ENCODE results near the gene ERC2. TPM values are rescaled to one million over a fixed set of nuclear protein-coding genes. Genes with fewer than 3 reads are reported as not detected.
A peak's percentile ranks its signal among the peaks of the same experiment; 100 is the strongest.

The ERC2 gene
- total RNA-seq, 2 donors from 2014 or later, result 16.1 to 22.8 TPM

- peaks cover 2% of the 10 kb centered on the region for H3K27me3 Mint-ChIP-seq (ENCODE audit: insufficient read depth)
- H3K4me3 Mint-ChIP-seq, result no peak overlapping the region
- Histone ChIP-seq H3K36me3 (ENCODE audit: control insufficient read depth, insufficient read depth, low read length) (no peaks in the 10 kb centered on the region), H3K9me3 (ENCODE audit: control insufficient read depth, low read length) (no peaks in the 10 kb centered on the region), H3K27ac (ENCODE audit: low read depth, low read length) (no peak overlapping the region), H3K4me1 (ENCODE audit: control insufficient read depth, insufficient read depth, low read length) (no peaks in the 10 kb centered on the region), H3K9ac (ENCODE audit: extremely low read depth, low read length, poor library complexity, severe bottlenecking) (no peak overlapping the region), H3K27me3 (ENCODE audit: control insufficient read depth, insufficient read depth, low read length, poor library complexity, severe bottlenecking) (no peaks in the 10 kb centered on the region), H3K4me3 (ENCODE audit: low read length) (no peak overlapping the region)
- no peaks in the 10 kb centered on the region for H3K9me3 Mint-ChIP-seq
- TF ChIP-seq CTCF (conservative IDR thresholded peaks at IDR 0.05), result no peak
- H3K36me3 Mint-ChIP-seq (ENCODE audit: low read depth), result no peaks in the 10 kb centered on the region
- no peak for DNase-seq
- 91 to 93% methylated on average over 4 to 5 of the region's 5 CpGs for WGBS, 2 experiments (ENCODE audit: insufficient coverage in 1 of 2, insufficient read length in 1 of 2)
- no peak overlapping the region for H3K27ac Mint-ChIP-seq
- peaks cover 14% of the 10 kb centered on the region for H3K4me1 Mint-ChIP-seq
These were observed 789.6 kb downstream of the ERC2 start for GRCh38 chr3:55678546-55679216.

- WGBS, 2 experiments (ENCODE audit: insufficient coverage in 1 of 2, insufficient read length in 1 of 2), result 92 to 100% methylated on average over 3 of the region's 3 CpGs
- no peaks in the 10 kb centered on the region for H3K9me3 ChIP-seq (ENCODE audit: control insufficient read depth, low read length)
- H3K9ac ChIP-seq (ENCODE audit: extremely low read depth, low read length, poor library complexity, severe bottlenecking), result no peak overlapping the region
- no peak overlapping the region for H3K4me3 Mint-ChIP-seq
- no peak for DNase-seq
- H3K9me3 Mint-ChIP-seq, result no peaks in the 10 kb centered on the region
- no peaks in the 10 kb centered on the region for H3K36me3 ChIP-seq (ENCODE audit: control insufficient read depth, insufficient read depth, low read length)
- no peaks in the 10 kb centered on the region for H3K4me1 ChIP-seq (ENCODE audit: control insufficient read depth, insufficient read depth, low read length)
- no peak overlapping the region for H3K27ac ChIP-seq (ENCODE audit: low read depth, low read length)
- TF ChIP-seq CTCF (conservative IDR thresholded peaks at IDR 0.05), result no peak
- H3K27ac Mint-ChIP-seq, result no peak overlapping the region
- H3K27me3 ChIP-seq (ENCODE audit: control insufficient read depth, insufficient read depth, low read length, poor library complexity, severe bottlenecking), result no peaks in the 10 kb centered on the region
- no peak overlapping the region for H3K4me3 ChIP-seq (ENCODE audit: low read length)
- peaks cover 2% of the 10 kb centered on the region for H3K27me3 Mint-ChIP-seq (ENCODE audit: insufficient read depth)
- peaks cover 14% of the 10 kb centered on the region for H3K4me1 Mint-ChIP-seq
- no peaks in the 10 kb centered on the region for H3K36me3 Mint-ChIP-seq (ENCODE audit: low read depth)
These were observed 791.6 kb downstream of the ERC2 start for GRCh38 chr3:55676643-55677042.

- 95% methylated on average over 2 of the region's 3 CpGs; no CpG with 5 or more reads in 1 of the 2 experiments for WGBS, 2 experiments (ENCODE audit: insufficient coverage in 1 of 2, insufficient read length in 1 of 2)
These were observed 792.8 kb downstream of the ERC2 start for GRCh38 chr3:55675478-55675877.

More at GRCh38 chr3:55675478-55675877, 792.8 kb downstream of the ERC2 start:
- H3K27me3 ChIP-seq (ENCODE audit: control insufficient read depth, insufficient read depth, low read length, poor library complexity, severe bottlenecking), result no peaks in the 10 kb centered on the region
- no peak for DNase-seq
- no peak overlapping the region for H3K27ac ChIP-seq (ENCODE audit: low read depth, low read length)
- no peaks in the 10 kb centered on the region for H3K9me3 ChIP-seq (ENCODE audit: control insufficient read depth, low read length)
- no peak overlapping the region for H3K27ac Mint-ChIP-seq
- H3K9me3 Mint-ChIP-seq, result no peaks in the 10 kb centered on the region
- no peaks in the 10 kb centered on the region for H3K36me3 ChIP-seq (ENCODE audit: control insufficient read depth, insufficient read depth, low read length)
- H3K4me3 Mint-ChIP-seq, result no peak overlapping the region
- H3K4me1 ChIP-seq (ENCODE audit: control insufficient read depth, insufficient read depth, low read length), result no peaks in the 10 kb centered on the region
- peaks cover under 1% of the 10 kb centered on the region for H3K27me3 Mint-ChIP-seq (ENCODE audit: insufficient read depth)
- no peaks in the 10 kb centered on the region for H3K36me3 Mint-ChIP-seq (ENCODE audit: low read depth)
- H3K9ac ChIP-seq (ENCODE audit: extremely low read depth, low read length, poor library complexity, severe bottlenecking), result no peak overlapping the region
- H3K4me3 ChIP-seq (ENCODE audit: low read length), result no peak overlapping the region
- peaks cover 11% of the 10 kb centered on the region for H3K4me1 Mint-ChIP-seq
- peak; percentile 20 for TF ChIP-seq CTCF (conservative IDR thresholded peaks at IDR 0.05)
